DMS53 treated with DMSO at 0.1 percent for 48 hours (cell line): ENCODE data around the gene PRH2.

Experiments used
- DNase-seq: peaks from one replicate; lab custom pipeline; 2025; ENCODE audit not compliant: unreplicated experiment; lab: John Stamatoyannopoulos, UW

The PRH2 gene

DNA sequence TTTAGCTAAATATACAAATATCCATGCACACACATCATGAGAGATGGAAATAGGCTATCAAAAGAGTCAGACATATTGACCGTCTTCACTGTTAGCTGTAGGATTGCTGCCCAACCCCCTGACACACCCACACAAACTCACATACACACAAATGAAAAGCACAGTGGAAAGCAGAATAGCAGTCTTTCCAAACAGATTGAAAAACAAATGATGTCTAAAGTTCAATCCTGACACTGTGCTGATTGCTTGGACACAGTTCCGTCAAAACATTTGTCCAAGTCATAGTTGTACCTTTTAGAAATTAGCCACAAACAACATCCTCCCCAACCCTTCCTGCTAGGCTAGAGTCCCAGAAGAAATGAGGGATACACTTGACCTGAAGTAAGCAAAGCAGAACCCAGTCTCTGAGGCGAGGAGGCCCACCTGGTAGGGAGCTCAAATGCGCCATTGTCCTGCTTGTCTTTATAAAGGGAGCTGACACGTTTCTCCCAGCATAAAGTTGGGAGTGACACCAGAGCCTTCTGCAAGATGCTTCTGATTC, at the start of gene PRH2:
Gene PRH2 (plus strand): TSS at position 491 of the 541 bp plus-strand sequence. CDS start 38 bp downstream, at position 529.
- DNase-seq, result no peak

- no peak for DNase-seq
These were observed 44.8 kb upstream of the PRH2 start, which contains the start of gene PRH1 for GRCh38 chr12:10884086-10884725. Gene PRH1 (minus strand): TSS chr12:10884255. CDS start chr12:10884217, 38 bp downstream.

DNA sequence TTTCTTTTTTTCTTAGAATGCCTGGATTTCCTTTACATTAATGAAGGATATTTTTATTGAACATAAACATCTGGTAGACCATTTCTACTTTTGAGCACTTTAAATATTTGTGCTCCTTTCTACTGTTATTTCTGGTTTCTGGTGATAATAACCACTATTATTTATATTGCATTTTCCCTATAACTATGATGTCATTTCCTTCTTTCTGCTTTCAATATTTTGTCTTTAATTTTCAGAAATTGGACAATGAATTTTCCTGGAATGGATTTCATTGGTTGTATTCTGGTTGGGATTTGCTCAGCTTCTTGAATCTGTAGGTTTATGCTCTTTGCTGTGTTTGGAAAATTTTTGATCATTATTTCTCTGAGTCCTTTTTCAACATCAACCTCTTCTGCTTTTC, 39.8 kb upstream of the PRH2 start:
- no peak for DNase-seq

DNA sequence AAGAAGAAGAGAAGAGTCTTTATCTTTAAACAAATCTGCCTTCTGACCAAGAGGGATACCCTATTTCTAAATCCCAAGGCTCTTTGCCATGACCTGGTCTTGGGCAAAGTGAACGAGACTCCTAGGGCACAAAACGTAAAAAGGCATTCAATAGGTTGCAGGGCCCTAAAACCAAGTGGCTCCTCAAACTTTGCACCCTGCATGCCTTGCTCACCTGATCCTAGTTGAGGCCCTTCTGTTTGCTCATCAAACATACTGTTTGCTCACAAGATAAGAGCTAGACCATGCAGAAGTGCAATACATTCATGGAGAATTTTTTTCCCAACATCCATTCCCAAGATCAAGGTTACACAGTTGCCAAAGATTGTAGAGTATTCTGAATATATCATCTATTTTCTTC, 37.1 kb upstream of the PRH2 start:
- DNase-seq, result peak; percentile 90

GRCh38 chr12:10896854-10897253, 32.2 kb upstream of the PRH2 start:
- no peak for DNase-seq

DNA sequence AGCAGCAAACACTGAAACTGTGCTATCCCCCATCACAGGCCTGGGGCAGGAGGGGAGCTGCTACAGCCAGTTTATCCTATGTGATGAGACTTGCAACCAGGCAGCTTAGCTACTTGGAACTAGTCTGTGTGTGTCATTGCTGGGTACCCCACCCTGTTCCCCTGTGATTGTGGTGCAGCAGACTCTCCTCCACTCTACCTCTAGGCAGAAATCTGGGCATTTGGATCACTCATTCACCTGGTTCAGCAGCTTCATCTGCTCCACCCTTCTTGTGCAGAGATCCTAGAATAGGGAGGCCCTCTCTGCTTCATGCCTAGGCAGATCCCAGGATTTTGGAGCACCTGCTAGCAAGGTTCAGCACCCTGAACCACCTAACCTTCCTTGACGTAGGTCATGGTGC, 28.5 kb upstream of the PRH2 start:
- DNase-seq, result no peak

- DNase-seq, result no peak
These were observed 28.1 kb upstream of the PRH2 start for GRCh38 chr12:10900972-10901371.

DNA sequence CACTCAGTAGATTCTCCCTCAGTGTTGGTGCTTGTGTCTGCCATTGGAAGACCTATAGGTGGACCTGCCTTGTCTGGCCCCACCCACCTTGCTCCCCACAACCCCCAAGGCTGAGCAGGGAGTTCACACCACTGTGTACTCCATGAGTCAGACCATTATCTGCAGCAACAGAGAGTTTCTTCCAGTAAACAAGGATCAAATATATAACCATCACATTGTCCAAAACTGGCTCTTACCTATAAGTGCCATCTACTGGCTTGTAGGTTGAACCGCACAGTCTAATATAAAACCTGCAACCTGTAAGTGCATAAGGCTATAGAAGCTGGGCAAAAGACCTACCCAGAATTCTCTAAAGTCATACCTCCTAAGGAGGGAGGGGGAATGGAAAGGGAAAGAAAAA, 27.6 kb upstream of the PRH2 start:
- DNase-seq, result peak; percentile 27

DNA sequence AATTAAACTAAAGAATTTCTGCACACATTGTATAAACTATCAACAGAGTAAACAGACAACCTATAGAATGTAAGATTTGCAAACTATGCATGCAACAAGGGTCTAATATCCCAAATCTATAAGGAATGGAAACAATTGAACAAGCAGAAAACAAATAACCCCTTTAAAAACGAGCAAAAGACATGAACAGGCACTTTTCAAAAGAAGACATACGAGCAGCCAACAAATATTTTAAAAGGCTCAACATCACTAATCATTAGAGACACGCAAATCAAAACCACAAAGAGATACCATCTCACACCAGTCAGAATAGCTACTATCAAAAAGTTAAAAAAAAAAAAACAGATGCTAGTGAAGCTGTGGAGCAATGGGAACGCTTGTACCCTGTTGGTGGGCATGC, 24.4 kb upstream of the PRH2 start:
- no peak for DNase-seq

DNA sequence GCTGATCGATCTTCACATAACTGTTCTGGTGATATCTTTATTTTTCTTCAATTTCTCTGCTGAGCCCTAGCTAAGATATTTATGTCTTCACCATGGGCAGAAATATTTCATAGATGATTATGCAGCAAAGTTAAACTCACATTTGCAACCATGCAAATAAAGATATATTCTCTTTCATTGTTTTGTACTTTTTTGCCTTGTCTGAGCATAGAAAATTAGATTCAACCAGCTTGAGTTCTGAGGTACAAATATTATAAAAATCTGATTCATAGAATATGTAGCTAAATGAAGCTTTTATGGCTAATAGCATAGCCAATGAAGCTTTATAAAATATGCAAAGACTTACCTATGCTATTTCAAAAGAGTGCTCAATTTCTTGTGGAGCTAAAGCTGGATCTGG, 19.6 kb upstream of the PRH2 start, which contains the start of gene TAS2R13:
Gene TAS2R13 (minus strand): TSS at position 101 of the 400 bp plus-strand sequence. CDS start 264 bp downstream, outside the sequence.
- no peak for DNase-seq

- no peak for DNase-seq
These were observed 18.7 kb upstream of the PRH2 start for GRCh38 chr12:10910380-10910779.

DNA sequence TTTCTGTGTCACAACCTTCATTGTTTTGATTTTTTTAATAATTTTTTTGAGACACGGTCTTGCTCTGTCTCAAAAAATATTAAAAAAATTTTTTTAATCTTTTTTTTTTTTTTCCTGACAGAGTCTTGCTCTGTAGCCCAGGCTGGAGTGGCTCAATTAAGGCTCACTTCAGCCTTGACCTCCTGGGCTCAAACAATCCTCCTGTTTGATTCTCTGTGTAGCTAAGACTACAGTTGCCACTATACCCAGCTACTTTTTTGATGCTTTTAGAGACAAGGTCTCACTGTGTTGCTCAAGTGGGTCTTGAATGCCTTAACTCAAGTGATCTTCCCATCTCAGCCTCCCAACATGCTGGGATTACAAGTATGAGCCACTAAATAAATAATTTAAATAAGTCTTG, 9.2 kb upstream of the PRH2 start:
- no peak for DNase-seq

GRCh38 chr12:10926269-10926668, 2.8 kb upstream of the PRH2 start:
- no peak for DNase-seq

DNA sequence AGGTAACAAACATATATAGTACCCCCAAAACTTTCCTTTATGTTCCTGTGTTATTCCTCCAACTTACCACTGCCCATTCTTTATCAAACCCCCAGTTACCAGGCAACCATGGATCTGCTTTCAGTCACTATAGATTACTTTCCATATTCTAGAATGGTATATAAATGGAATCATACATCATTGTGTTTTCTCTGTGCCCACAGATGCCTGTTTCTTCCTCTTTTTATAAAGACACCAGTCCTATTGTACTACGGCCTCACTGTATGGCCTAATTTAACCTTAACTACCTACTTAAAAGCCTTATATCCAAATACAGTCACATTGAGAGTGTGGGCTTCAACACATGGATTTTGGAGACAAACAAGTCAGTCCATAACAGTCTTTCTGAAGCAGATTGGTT, 7.5 kb downstream of the PRH2 start:
- no peak for DNase-seq

DNA sequence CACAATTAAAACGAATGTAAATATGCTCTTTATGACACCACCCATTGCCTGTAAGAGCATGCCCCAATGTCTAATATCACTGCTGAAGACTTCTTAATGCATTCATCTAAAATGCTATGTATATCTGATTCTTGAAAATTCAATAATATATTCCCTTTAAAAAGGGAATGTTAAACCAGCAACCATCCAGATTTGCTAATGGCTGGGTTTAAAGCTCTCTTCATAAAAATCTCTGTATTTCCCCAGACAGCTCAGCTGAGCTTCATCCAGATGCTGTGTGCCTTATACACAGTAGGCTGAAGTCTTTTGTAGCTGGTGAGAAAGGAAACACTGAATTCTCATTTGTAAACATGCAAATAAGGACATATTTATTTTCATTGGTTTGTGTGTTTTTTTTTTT, 10.1 kb downstream of the PRH2 start, which contains the start of gene TAS2R14:
Gene TAS2R14 (minus strand): TSS at position 101 of the 400 bp plus-strand sequence. CDS start 56 bp downstream, at position 45.
- DNase-seq, result no peak

GRCh38 chr12:10940389-10940788, 11.4 kb downstream of the PRH2 start:
- DNase-seq, result no peak

- no peak for DNase-seq
These were observed 12.3 kb downstream of the PRH2 start for GRCh38 chr12:10941369-10941768.

DNA sequence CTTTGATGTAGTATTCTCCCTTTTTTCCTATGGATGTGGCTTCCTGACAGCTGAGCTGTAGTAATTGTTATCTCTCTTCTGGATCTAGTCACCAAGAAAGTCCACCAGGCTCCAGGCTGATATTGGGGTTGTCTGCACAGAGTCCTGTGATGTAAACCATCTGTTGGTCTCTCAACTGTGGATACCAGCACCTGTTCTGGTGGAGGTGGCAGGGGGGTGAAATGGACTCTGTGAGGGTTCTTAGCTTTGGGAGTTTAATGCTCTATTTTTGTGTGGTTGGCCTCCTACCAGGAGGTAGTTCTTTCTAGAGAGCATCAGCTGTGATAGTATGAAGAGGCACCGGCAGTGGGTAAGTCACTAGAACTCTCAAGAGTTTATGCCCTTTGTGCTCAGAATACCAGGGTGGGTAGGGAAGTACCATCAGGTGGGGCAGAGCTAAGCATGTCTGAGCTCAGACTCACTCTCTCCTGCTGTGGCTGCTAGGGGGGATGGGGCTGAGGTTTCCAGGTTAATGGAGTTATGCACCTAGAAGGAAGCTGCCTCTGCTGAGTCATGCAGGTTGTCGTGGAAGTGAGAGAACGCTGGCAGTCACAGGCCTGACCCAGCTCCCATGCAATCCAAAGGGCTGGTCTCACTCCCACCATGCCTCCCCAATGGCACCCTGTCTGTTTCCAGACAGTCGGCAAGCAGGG, 13.0 kb downstream of the PRH2 start:
- peak; percentile 94 for DNase-seq

GRCh38 chr12:10943167-10943566, 14.1 kb downstream of the PRH2 start:
- DNase-seq, result no peak

- DNase-seq, result no peak
These were observed 23.6 kb downstream of the PRH2 start for GRCh38 chr12:10952645-10953044.

- DNase-seq, result no peak
These were observed 27.0 kb downstream of the PRH2 start for GRCh38 chr12:10956085-10956484.

GRCh38 chr12:10957741-10958140, 28.7 kb downstream of the PRH2 start:
- DNase-seq, result no peak
